ENCODE results near the gene DUSP1. TPM values are rescaled to one million over a fixed set of nuclear protein-coding genes. Genes with fewer than 3 reads are reported as not detected.

Gene DUSP1
- total RNA-seq, 3 donors from 2014 or later = 752 to 1,562 (median 1,015) TPM

DNA sequence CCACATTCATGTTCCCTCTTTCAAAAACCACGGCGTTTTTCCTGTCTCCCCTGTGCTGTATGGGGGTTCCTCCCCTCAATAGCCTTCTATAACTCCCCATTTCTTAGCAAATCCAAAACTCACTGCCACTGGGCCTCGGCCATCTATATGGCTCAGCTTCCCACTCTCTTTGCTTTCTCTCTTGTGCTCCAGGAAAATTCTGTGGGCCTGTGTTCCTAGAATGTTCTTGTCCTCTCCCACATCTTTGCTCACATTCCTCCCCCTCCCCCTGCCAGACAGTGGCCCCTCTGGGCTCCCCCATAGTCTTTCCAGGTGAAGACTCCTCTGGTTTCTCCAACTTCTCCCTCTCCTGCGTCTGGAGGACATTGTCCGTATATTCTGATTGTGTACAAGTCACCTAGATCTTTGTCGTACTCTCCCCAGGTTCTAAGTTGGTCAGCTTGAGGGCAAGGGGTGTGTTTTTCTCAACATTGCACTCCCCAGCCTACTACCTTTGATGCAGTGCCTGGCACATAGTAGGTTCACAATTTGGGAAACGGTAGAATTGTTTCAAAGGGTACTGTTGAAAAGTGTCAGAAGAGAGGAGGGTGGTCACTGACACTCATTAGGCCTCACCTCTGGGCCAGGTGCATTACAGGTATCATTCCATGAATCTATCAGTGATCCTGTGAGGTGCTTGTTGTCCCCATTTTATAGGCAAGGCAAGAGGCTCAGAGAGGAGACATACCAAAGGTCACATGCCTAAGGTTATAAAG is 3.7 kb upstream of the DUSP1 start:
- no peaks in the 10 kb centered on the region for H3K36me3 ChIP-seq
- no peaks in the 10 kb centered on the region for H3K27me3 ChIP-seq
- H3K4me3 ChIP-seq = no peak overlapping the region
- no peaks in the 10 kb centered on the region for H3K4me1 ChIP-seq
- intact Hi-C loops (cut with DNase I; ENCODE audit: low total_unique reads) = loop anchor here (10.0 kb wide), 2 partner anchors 90 to 130 kb away; no protein-coding TSS in a partner anchor
- no peak for TF ChIP-seq POLR2AphosphoS5 (IDR thresholded peaks at IDR 0.05)
- TF ChIP-seq, protein P1, sequence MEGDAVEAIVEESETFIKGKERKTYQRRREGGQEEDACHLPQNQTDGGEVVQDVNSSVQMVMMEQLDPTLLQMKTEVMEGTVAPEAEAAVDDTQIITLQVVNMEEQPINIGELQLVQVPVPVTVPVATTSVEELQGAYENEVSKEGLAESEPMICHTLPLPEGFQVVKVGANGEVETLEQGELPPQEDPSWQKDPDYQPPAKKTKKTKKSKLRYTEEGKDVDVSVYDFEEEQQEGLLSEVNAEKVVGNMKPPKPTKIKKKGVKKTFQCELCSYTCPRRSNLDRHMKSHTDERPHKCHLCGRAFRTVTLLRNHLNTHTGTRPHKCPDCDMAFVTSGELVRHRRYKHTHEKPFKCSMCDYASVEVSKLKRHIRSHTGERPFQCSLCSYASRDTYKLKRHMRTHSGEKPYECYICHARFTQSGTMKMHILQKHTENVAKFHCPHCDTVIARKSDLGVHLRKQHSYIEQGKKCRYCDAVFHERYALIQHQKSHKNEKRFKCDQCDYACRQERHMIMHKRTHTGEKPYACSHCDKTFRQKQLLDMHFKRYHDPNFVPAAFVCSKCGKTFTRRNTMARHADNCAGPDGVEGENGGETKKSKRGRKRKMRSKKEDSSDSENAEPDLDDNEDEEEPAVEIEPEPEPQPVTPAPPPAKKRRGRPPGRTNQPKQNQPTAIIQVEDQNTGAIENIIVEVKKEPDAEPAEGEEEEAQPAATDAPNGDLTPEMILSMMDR (IDR thresholded peaks at IDR 0.05) = no peak
- TF ChIP-seq POLR2A (IDR thresholded peaks at IDR 0.05) = no peak
- no peaks in the 10 kb centered on the region for H3K9me3 ChIP-seq
- H3K27ac ChIP-seq = peak overlapping the region; percentile 98 to 100
- DNase-seq (ENCODE audit: low spot score in 2 of 2) = no peak

DNA sequence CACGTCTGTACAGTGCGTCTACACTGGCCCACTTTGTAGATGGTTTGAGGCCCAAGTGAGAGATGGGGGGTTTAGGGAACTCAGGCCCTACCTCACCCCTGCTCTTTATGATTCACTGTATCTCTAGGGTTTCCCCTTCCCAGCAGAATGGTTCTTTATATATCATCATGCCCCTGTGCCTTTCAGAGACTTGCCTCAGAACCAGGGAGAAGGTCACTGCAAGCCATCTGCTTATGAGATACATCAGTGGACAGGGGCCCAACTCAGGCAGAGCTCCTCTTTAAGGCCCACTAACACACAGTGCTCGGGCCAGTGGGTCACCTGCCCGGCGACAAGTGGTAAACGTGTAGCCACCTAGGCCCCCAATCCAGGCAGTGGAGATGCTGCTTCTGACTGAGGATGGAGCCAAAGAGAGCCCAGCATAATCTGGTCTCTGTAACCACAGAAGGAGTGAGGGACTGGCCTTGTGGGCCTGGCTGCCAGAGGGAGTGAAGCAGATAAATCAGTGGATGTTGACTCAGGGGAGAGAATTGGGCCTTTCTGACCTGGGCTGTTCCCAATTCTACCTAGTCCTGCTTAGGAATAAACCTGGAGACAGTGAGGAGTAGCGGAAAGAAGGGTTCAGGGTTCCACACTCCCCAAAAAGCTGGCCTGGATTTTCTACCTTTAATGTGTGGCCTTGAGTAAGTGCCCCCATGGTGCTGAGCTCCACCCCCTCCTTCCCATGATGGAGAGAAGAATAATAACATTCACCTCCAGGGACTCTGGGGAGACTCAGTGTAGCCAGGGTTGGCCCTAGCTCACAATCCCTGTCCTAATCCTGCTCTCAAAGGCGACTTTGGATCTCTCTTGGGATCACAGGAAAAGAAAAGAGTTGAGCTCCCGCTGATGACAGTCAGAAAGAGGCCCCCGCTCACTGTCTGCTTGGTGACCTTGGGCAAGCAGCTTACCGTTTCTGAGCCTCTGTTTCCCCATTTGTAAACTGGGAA is 2.8 kb upstream of the DUSP1 start:
- Histone ChIP-seq H3K4me1 (no peaks in the 10 kb centered on the region), H3K27me3 (no peaks in the 10 kb centered on the region), H3K36me3 (no peaks in the 10 kb centered on the region), H3K9me3 (no peaks in the 10 kb centered on the region), H3K27ac (peak overlapping the region; percentile 98 to 100), H3K4me3 (no peak overlapping the region)
- TF ChIP-seq, protein P1 (IDR thresholded peaks at IDR 0.05) = no peak
- TF ChIP-seq POLR2AphosphoS5 (IDR thresholded peaks at IDR 0.05) = no peak
- no peak for TF ChIP-seq POLR2A (IDR thresholded peaks at IDR 0.05)
- intact Hi-C loops (cut with DNase I; ENCODE audit: low total_unique reads) = loop anchor here (10.0 kb wide), 2 partner anchors 91 to 131 kb away; no protein-coding TSS in a partner anchor
- no peak for DNase-seq (ENCODE audit: low spot score in 2 of 2)

DNA sequence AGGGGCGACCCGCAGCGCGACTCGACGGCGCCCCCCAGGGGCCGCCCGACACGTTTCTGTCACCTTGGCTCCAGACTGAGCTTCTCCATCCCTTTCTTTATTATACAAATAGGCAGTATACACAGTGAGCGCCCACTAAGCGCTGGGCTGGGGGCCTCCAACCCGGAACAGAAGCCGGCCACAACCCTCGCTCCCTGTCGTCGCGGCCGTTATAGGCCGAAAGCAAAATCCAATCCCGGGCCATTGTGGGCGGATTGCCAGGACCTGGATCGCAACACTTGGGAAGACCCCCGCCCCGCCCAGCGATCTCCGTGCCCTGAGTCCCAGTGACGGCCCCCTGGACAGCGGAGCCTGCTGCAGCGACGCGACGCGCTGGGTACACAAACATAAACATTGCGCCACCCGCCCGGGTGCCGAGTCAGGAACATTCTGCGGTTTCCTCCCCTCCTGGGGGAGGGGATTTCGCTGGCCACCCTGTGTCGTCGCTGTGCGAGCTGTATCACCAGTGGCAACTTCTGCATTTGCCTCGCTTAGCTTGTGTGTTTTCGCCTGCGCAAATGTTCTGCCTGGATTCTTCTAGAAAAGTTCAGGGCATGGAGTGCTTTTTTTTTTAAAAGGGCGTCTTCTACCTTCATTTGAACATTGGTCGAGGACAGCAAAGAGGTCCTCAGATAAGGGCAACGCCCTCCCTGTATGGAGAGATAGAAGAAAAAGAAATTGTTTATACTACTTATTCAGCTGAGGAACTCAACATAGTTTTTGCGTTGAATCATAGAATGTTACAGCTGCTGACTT is 1.3 kb upstream of the DUSP1 start:
- intact Hi-C loops (cut with DNase I; ENCODE audit: low total_unique reads) = loop anchor here (10.0 kb wide), 2 partner anchors 92 to 132 kb away; no protein-coding TSS in a partner anchor
- Histone ChIP-seq H3K36me3 (no peaks in the 10 kb centered on the region), H3K27ac (peak overlapping the region; percentile 98 to 100), H3K4me3 (peak overlapping the region; percentile 93 to 97 (median 94)), H3K9me3 (no peaks in the 10 kb centered on the region), H3K4me1 (no peaks in the 10 kb centered on the region), H3K27me3 (no peaks in the 10 kb centered on the region)
- TF ChIP-seq POLR2AphosphoS5 (IDR thresholded peaks at IDR 0.05) (peak; percentile 97 to 100 (median 98)), POLR2A (IDR thresholded peaks at IDR 0.05) (peak; percentile 18)
- TF ChIP-seq, protein P1 (IDR thresholded peaks at IDR 0.05) = peak; percentile 63 to 81 (median 70)
- DNase-seq (ENCODE audit: low spot score in 2 of 2) = peak; percentile 93 to 96

DNA sequence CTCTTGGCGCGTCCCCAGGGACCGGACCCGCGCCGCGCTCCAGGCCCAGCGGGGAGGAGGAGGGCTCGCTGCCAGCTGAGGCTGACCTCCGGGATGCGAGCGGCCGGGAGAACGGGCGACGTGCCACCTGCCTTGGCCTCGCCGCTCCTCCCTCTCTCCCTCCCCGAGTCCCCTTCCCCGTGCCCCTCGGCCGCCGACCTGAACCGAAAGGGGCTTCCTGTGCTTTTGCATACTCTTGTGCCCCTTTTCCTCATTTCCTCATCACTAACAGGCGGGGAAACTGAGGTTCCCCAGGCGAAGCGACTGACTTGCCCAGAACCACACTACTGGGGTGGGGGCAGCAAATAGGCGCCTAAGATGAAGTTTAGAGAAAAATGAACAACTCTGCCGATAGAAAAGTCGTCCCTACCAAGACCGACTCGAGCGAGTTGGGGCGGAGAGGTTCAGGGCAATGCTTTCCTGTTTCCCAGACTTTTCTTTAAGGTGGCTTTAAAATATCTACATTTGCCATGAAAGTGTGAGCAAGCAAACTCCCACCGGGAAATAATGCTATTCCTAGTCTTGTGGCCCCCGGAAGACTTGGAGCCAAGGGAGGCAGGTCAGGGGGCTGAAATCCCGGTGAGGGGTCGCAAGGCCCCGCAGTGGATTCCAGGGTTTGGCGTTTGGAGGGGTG is 580 bp upstream of the DUSP1 start:
- Histone ChIP-seq H3K9me3 (no peaks in the 10 kb centered on the region), H3K4me3 (peak overlapping the region; percentile 93 to 97 (median 94)), H3K27ac (peak overlapping the region; percentile 98 to 100), H3K4me1 (no peaks in the 10 kb centered on the region), H3K36me3 (no peaks in the 10 kb centered on the region), H3K27me3 (no peaks in the 10 kb centered on the region)
- intact Hi-C loops (cut with DNase I; ENCODE audit: low total_unique reads) = loop anchor here (10.0 kb wide), 2 partner anchors 93 to 133 kb away; no protein-coding TSS in a partner anchor
- no peak for DNase-seq (ENCODE audit: low spot score in 2 of 2)
- TF ChIP-seq POLR2AphosphoS5 (IDR thresholded peaks at IDR 0.05) (no peak), POLR2A (IDR thresholded peaks at IDR 0.05) (peak; percentile 8)
